Measurements from ENCODE around the gene PICALM. TPM values are rescaled to one million over a fixed set of nuclear protein-coding genes. Genes with fewer than 3 reads are reported as not detected.

PICALM gene
- total and polyA plus RNA-seq, 10 of the 15 experiments (the other 5 are each of a cell fraction or from before 2014, with no cell fraction given): 4.3 to 150 (median 41.8) TPM

DNA sequence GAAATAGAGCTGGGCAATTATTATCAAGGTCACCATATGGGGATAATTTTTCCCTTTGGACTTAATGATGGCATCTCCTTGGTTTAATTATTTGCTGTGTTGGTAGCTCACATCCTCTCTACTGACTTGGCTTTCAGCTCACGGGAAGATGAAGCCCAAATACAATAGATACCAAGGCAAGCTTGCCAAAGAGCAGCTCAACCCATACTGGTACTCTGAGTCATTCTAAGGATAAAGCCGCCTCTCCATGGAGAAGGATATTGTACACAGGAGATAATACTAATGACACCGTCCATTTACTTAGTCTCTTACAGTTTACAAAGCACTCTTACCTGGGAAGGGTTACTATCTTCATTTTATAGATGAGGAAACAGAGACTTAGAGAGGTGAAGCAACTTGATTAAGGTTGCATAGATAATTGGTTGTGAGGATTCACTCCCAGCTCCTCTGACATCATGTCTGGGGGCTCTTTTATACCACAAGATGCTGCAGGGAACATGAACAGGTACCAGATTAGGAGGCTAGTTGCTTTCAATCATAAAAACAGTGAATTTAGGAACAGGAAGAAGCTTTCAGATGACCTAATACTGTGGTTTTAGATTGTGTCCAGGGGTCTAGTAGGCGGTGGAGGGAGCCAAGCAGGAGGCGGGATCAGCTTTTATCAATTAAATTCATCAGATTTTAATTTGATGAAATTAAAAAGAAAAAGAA lies 48.3 kb upstream of the PICALM start:
- no peak overlapping the region for H3K4me3 ChIP-seq
- ChIA-PET CTCF (interaction anchor here (1.1 to 4.6 kb wide), 15 partner anchors 10 to 171 kb away, joined by 3 to 45 read pairs (median 4); partner anchors contain the start of gene PICALM), SMC1A (ENCODE audit: uncharacterized antibody, unreplicated experiment) (interaction anchor here (0.7 to 5.0 kb wide), 27 partner anchors 8 to 176 kb away, joined by 3 to 75 read pairs (median 5); partner anchors contain the start of gene PICALM), RAD21 (ENCODE audit: unreplicated experiment) (interaction anchor here (0.9 to 4.5 kb wide), 18 partner anchors 14 to 98 kb away, joined by 3 to 57 read pairs (median 6); partner anchors contain the start of gene PICALM), POLR2A (interaction anchor here (0.6 to 4.0 kb wide), 8 partner anchors 9 to 103 kb away, joined by 3 to 40 read pairs (median 4); partner anchors contain the start of gene PICALM)
- H3K9me3 ChIP-seq (replicated peaks; ENCODE audit: control insufficient read depth, insufficient read depth, low read length): no peaks in the 10 kb centered on the region
- no peak for DNase-seq (ENCODE audit: low read depth, low spot score)
- peak overlapping the region; percentile 90 for H3K27ac ChIP-seq (ENCODE audit: control insufficient read depth, insufficient read depth)
- H3K36me3 ChIP-seq (ENCODE audit: control insufficient read depth in 2 of 2, insufficient read depth in 2 of 2, low read length in 1 of 2): no peaks in the 10 kb centered on the region
- peak overlapping the region; percentile 24; the same call in 1 of the 2 replicates for H2AFZ ChIP-seq (ENCODE audit: control insufficient read depth, low read depth, low read length)
- peak; percentile 35 for ATAC-seq
- TF ChIP-seq RUNX3 (IDR thresholded peaks at IDR 0.05; ENCODE audit: low read length): peak; percentile 70; the same call in 1 of the 2 replicates
- TF ChIP-seq BCL11A (IDR thresholded peaks at IDR 0.05; ENCODE audit: low read depth, low read length): no peak
- TF ChIP-seq IKZF2 (IDR thresholded peaks at IDR 0.05): no peak
- TF ChIP-seq CBX5 (IDR thresholded peaks at IDR 0.05; ENCODE audit: low read depth): 0 out of 2 replicates have a peak, but pooled peaks have one; percentile 35
- TF ChIP-seq EED (IDR thresholded peaks at IDR 0.05; ENCODE audit: low read depth): 0 out of 2 replicates have a peak, but pooled peaks have one; percentile 46
- 0 out of 2 replicates have a peak, but pooled peaks have one; percentile 17 for TF ChIP-seq JUNB (IDR thresholded peaks at IDR 0.05)
- 0 out of 2 replicates have a peak, but pooled peaks have one; percentile 13 for TF ChIP-seq ZBED1 (IDR thresholded peaks at IDR 0.05; ENCODE audit: borderline replicate concordance)
- peak overlapping the region; percentile 90; the same call in 1 of the 2 replicates for H3K4me2 ChIP-seq (ENCODE audit: control insufficient read depth, insufficient read depth)
- BruUV-seq (replicated peaks): no TSS peak
- no peak overlapping the region for H3K9ac ChIP-seq (ENCODE audit: control insufficient read depth, insufficient read depth, low read length)
- no peak for FAIRE-seq
- 94% methylated on average over 5 of the region's 5 CpGs for WGBS (ENCODE audit: insufficient coverage, insufficient replicate concordance, low lambda C conversion rate, missing lambda C conversion rate)
- intact Hi-C loops (cut with micrococcal nuclease; ENCODE audit: unreplicated experiment) (loop anchor here (5.0 kb wide), 1 partner anchor 95 kb away; no protein-coding TSS in a partner anchor), in situ Hi-C loops (cut with MboI) (no loop called here)
- no peaks in the 10 kb centered on the region for H3K79me2 ChIP-seq (ENCODE audit: control insufficient read depth, insufficient read depth, low read length)
- no peaks in the 10 kb centered on the region for H3K27me3 ChIP-seq (replicated peaks in 1 of 2; ENCODE audit: control insufficient read depth in 2 of 2, insufficient read depth in 2 of 2, low read length in 1 of 2)
- H4K20me1 ChIP-seq (ENCODE audit: control insufficient read depth, insufficient read depth): no peaks in the 10 kb centered on the region
- H3K4me1 ChIP-seq (ENCODE audit: control insufficient read depth, insufficient read depth, low read length): peaks cover 18% of the 10 kb centered on the region

Data from GM12878 (cell line).